Measurements from ENCODE around the gene VAV3.

VAV3 gene

GRCh38 chr1:107840725-107841124, 124.3 kb downstream of the VAV3 start:
- DNase-seq (ENCODE audit: low spot score): no peak

GRCh38 chr1:107838056-107838455, 126.9 kb downstream of the VAV3 start:
- no peak for DNase-seq (ENCODE audit: low spot score)

GRCh38 chr1:107835151-107835670, 129.8 kb downstream of the VAV3 start:
- no peak for DNase-seq (ENCODE audit: low spot score)

- no peak for DNase-seq (ENCODE audit: low spot score)
Measured at GRCh38 chr1:107833061-107833460, 131.9 kb downstream of the VAV3 start.

GRCh38 chr1:107831921-107832320, 133.1 kb downstream of the VAV3 start:
- no peak for DNase-seq (ENCODE audit: low spot score)

GRCh38 chr1:107830526-107830925, 134.5 kb downstream of the VAV3 start:
- DNase-seq (ENCODE audit: low spot score): no peak

- DNase-seq (ENCODE audit: low spot score): no peak
Measured at GRCh38 chr1:107830075-107830474, 134.9 kb downstream of the VAV3 start.

- DNase-seq (ENCODE audit: low spot score): no peak
Measured at GRCh38 chr1:107829036-107829770, 135.8 kb downstream of the VAV3 start.

- no peak for DNase-seq (ENCODE audit: low spot score)
Measured at GRCh38 chr1:107824946-107825345, 140.0 kb downstream of the VAV3 start.

GRCh38 chr1:107821340-107821739, 143.6 kb downstream of the VAV3 start:
- no peak for DNase-seq (ENCODE audit: low spot score)

GRCh38 chr1:107820801-107821200, 144.2 kb downstream of the VAV3 start:
- no peak for DNase-seq (ENCODE audit: low spot score)

GRCh38 chr1:107817935-107818334, 147.0 kb downstream of the VAV3 start:
- DNase-seq (ENCODE audit: low spot score): no peak

- DNase-seq (ENCODE audit: low spot score): no peak
Measured at GRCh38 chr1:107817206-107817605, 147.8 kb downstream of the VAV3 start.

- no peak for DNase-seq (ENCODE audit: low spot score)
Measured at GRCh38 chr1:107810291-107810951, 154.6 kb downstream of the VAV3 start.

- DNase-seq (ENCODE audit: low spot score): no peak
Measured at GRCh38 chr1:107807855-107808254, 157.1 kb downstream of the VAV3 start.

- DNase-seq (ENCODE audit: low spot score): no peak
Measured at GRCh38 chr1:107807405-107807804, 157.6 kb downstream of the VAV3 start.

- no peak for DNase-seq (ENCODE audit: low spot score)
Measured at GRCh38 chr1:107806902-107807301, 158.1 kb downstream of the VAV3 start.

- DNase-seq (ENCODE audit: low spot score): no peak
Measured at GRCh38 chr1:107804741-107805140, 160.2 kb downstream of the VAV3 start.

GRCh38 chr1:107804134-107804533, 160.8 kb downstream of the VAV3 start:
- DNase-seq (ENCODE audit: low spot score): no peak

- no peak for DNase-seq (ENCODE audit: low spot score)
Measured at GRCh38 chr1:107803579-107803978, 161.4 kb downstream of the VAV3 start.

- DNase-seq (ENCODE audit: low spot score): no peak
Measured at GRCh38 chr1:107802654-107803053, 162.3 kb downstream of the VAV3 start.

- no peak for DNase-seq (ENCODE audit: low spot score)
Measured at GRCh38 chr1:107795994-107796393, 169.0 kb downstream of the VAV3 start.

GRCh38 chr1:107795441-107795840, 169.5 kb downstream of the VAV3 start:
- no peak for DNase-seq (ENCODE audit: low spot score)

GRCh38 chr1:107794571-107794970, 170.4 kb downstream of the VAV3 start:
- DNase-seq (ENCODE audit: low spot score): no peak

Data from ecto neural progenitor cell (in vitro differentiated cells).